ENCODE measurements around the gene ZP1.

Gene ZP1

GRCh38 chr11:60924110-60924905 lies 57.0 kb downstream of the ZP1 start, which contains the start of gene TMEM132A:
Gene TMEM132A, plus strand, starts transcription at chr11:60924460. Its CDS starts 174 bp downstream, at chr11:60924634.
- no peak for DNase-seq (ENCODE audit: low read depth in 2 of 2)
